H1 (cell line): Measurements from ENCODE around the gene CPSF4L. TPM values are rescaled to one million over a fixed set of nuclear protein-coding genes. Genes with fewer than 3 reads are reported as not detected.

Experiments used
- CTCF ChIA-PET: fragments of 300-600 bp; sonication (Branson Sonifier 250); formaldehyde crosslinking; loops from one replicate; lab custom pipeline; 2021; ENCODE audit not compliant: partially characterized antibody; lab: Charles Lee
- POLR2A ChIA-PET: fragments of 300-600 bp; sonication (Branson Sonifier 250); formaldehyde crosslinking; loops from one replicate; lab custom pipeline; 2021; ENCODE audit warnings: inconsistent platforms; ENCODE audit not compliant: partially characterized antibody; lab: Charles Lee
- DNase-seq, 2 experiments: peaks; one replicate each; pipeline versions ENCODE4 v3.0.0 to v3.0.0-alpha.2; 2010 to 2022; ENCODE audit warnings: low spot score in 2 of 2, low read depth in 1 of 2, mixed read lengths in 1 of 2
- FAIRE-seq: peaks from 2 replicates; lab custom pipeline; 2011; peaks lifted over from hg19 to GRCh38; lab: Jason Lieb, UNC
- H2AFZ ChIP-seq: 2 replicates; pipeline ENCODE4 v1.8.1; 2012; ENCODE audit warnings: low read length, inconsistent platforms
- H2AK5ac ChIP-seq: 2 replicates; pipeline ENCODE4 v1.6.1; 2013; ENCODE audit warnings: low read depth, low read length
- H2BK120ac ChIP-seq: replicated peaks from 2 replicates; pipeline ENCODE3; 2013; ENCODE audit warnings: low read depth, low read length, inconsistent platforms
- H2BK12ac ChIP-seq: 2 replicates; pipeline ENCODE4 v1.6.1; 2013; ENCODE audit warnings: low read depth, low read length
- H2BK15ac ChIP-seq: 2 replicates; pipeline ENCODE4 v1.6.1; 2013; ENCODE audit warnings: low read length
- H2BK20ac ChIP-seq: 2 replicates; pipeline ENCODE4 v1.6.1; 2013; ENCODE audit warnings: low read length
- H2BK5ac ChIP-seq: 2 replicates; pipeline ENCODE4 v1.6.1; 2013; ENCODE audit warnings: low read depth, low read length
- H3K14ac ChIP-seq: 2 replicates; pipeline ENCODE4 v1.6.1; 2013; ENCODE audit warnings: inconsistent platforms; ENCODE audit not compliant: insufficient read length
- H3K18ac ChIP-seq: 2 replicates; pipeline ENCODE4 v1.6.1; 2013; ENCODE audit warnings: low read length; ENCODE audit errors: extremely low read depth
- H3K23ac ChIP-seq: 2 replicates; pipeline ENCODE4 v1.6.1; 2013; ENCODE audit warnings: inconsistent platforms; ENCODE audit not compliant: insufficient read length
- H3K23me2 ChIP-seq: 2 replicates; pipeline ENCODE4 v1.6.1; 2013; ENCODE audit warnings: low read depth, low read length
- H3K27ac ChIP-seq: 2 replicates; pipeline ENCODE4 v1.6.1; 2011; ENCODE audit warnings: low read depth, low read length, inconsistent platforms
- H3K27me3 ChIP-seq, 4 experiments: replicated peaks in 1 of 4; 1 replicate in 1 of 4; 2 replicates in 3 of 4; pipeline versions ENCODE4 v1.6.1 to v1.8.1; 2011 to 2013; ENCODE audit warnings: low read length in 3 of 4, mild to moderate bottlenecking in 3 of 4, inconsistent platforms in 2 of 4, mixed read lengths in 2 of 4, moderate library complexity in 1 of 4; ENCODE audit not compliant: control insufficient read depth in 3 of 4, insufficient read depth in 3 of 4; ENCODE audit errors: extremely low read depth in 1 of 4
- H3K36me3 ChIP-seq, 4 experiments: 2 replicates each; pipeline versions ENCODE4 v1.6.1 to v1.8.1; 2011 to 2013; ENCODE audit warnings: mild to moderate bottlenecking in 4 of 4, low read length in 3 of 4, moderate library complexity in 2 of 4, control low read depth in 1 of 4, inconsistent platforms in 1 of 4; ENCODE audit not compliant: insufficient read depth in 4 of 4, control insufficient read depth in 2 of 4
- H3K4ac ChIP-seq: replicated peaks from 2 replicates; pipeline ENCODE3; 2013; ENCODE audit warnings: low read length, low read depth, mixed read lengths, inconsistent platforms; ENCODE audit not compliant: insufficient read length
- H3K4me1 ChIP-seq, 4 experiments: replicated peaks in 1 of 4; 1 replicate in 1 of 4; 2 replicates in 3 of 4; pipeline versions ENCODE4 v1.6.1 to v1.8.1; 2011 to 2013; ENCODE audit warnings: low read length in 3 of 4, inconsistent platforms in 2 of 4, mixed read lengths in 1 of 4; ENCODE audit not compliant: insufficient read depth in 4 of 4, control insufficient read depth in 3 of 4
- H3K4me2 ChIP-seq, 2 experiments: 2 replicates each; pipeline versions ENCODE4 v1.6.1 to v1.8.1; 2011 to 2013; ENCODE audit warnings: low read depth in 2 of 2, low read length in 2 of 2, control low read depth in 1 of 2, inconsistent platforms in 1 of 2, mild to moderate bottlenecking in 1 of 2; ENCODE audit not compliant: insufficient read depth in 1 of 2
- H3K4me3 ChIP-seq, 4 experiments: fragments of 200-600, 300-600 bp in 1 of 4; sonication (generic), shearing (Covaris generic), sonication (Bioruptor Twin) in 1 of 4; 2 replicates each; pipeline versions ENCODE4 v1.5.1 to v1.8.1; 2011 to 2016; ENCODE audit warnings: low read length in 4 of 4, low read depth in 3 of 4, control low read depth in 2 of 4, inconsistent platforms in 2 of 4, mild to moderate bottlenecking in 2 of 4, mixed read lengths in 1 of 4, moderate library complexity in 1 of 4; ENCODE audit not compliant: insufficient read depth in 2 of 4; ENCODE audit errors: extremely low read depth in 1 of 4
- H3K56ac ChIP-seq: replicated peaks from 2 replicates; pipeline ENCODE3; 2013; ENCODE audit warnings: low read depth, mild to moderate bottlenecking, mixed read lengths, low read length, inconsistent platforms; ENCODE audit not compliant: insufficient read length
- H3K79me1 ChIP-seq: 2 replicates; pipeline ENCODE4 v1.6.1; 2013; ENCODE audit warnings: low read depth, low read length, control low read depth
- H3K79me2 ChIP-seq, 2 experiments: 2 replicates each; pipeline versions ENCODE4 v1.6.1 to v1.8.1; 2012 to 2013; ENCODE audit warnings: low read length in 2 of 2, mild to moderate bottlenecking in 2 of 2, inconsistent platforms in 1 of 2; ENCODE audit not compliant: insufficient read depth in 2 of 2, control insufficient read depth in 1 of 2
- H3K9ac ChIP-seq, 4 experiments: replicated peaks in 1 of 4; 1 replicate in 1 of 4; 2 replicates in 3 of 4; pipeline versions ENCODE4 v1.6.1 to v1.8.1; 2011 to 2013; ENCODE audit warnings: low read depth in 3 of 4, low read length in 3 of 4, control low read depth in 2 of 4, mild to moderate bottlenecking in 2 of 4, moderate library complexity in 2 of 4, inconsistent platforms in 1 of 4; ENCODE audit errors: extremely low read depth in 1 of 4
- H3K9me3 ChIP-seq, 2 experiments: 2 replicates each; pipeline versions ENCODE4 v1.6.1 to v1.8.1; 2012 to 2013; ENCODE audit warnings: mild to moderate bottlenecking in 2 of 2, moderate library complexity in 2 of 2, control low read depth in 1 of 2, inconsistent platforms in 1 of 2, low read depth in 1 of 2, low read length in 1 of 2, mixed read lengths in 1 of 2; ENCODE audit not compliant: insufficient read depth in 2 of 2
- H4K20me1 ChIP-seq, 2 experiments: replicated peaks in 1 of 2; 2 replicates each; pipeline versions ENCODE3 to v1.8.1; 2011 to 2013; ENCODE audit warnings: inconsistent platforms in 2 of 2, low read length in 2 of 2, mild to moderate bottlenecking in 1 of 2; ENCODE audit not compliant: insufficient read depth in 2 of 2, control insufficient read depth in 1 of 2
- H4K5ac ChIP-seq: 2 replicates; pipeline ENCODE4 v1.6.1; 2013; ENCODE audit warnings: low read length, low read depth, mixed read lengths, inconsistent platforms; ENCODE audit not compliant: insufficient read length
- H4K8ac ChIP-seq: 2 replicates; pipeline ENCODE4 v1.8.0; 2013; ENCODE audit warnings: mild to moderate bottlenecking, moderate library complexity, low read length, inconsistent platforms; ENCODE audit not compliant: insufficient read depth; ENCODE audit errors: extremely low read depth
- H4K91ac ChIP-seq: replicated peaks from 2 replicates; pipeline ENCODE3; 2013; ENCODE audit warnings: low read length, mixed read lengths, inconsistent platforms; ENCODE audit not compliant: insufficient read length
- MAFK ChIP-seq: IDR thresholded peaks from 2 replicates; pipeline ENCODE4 v1.6.1; 2012; ENCODE audit warnings: low read depth, mild to moderate bottlenecking, improper control_type of control experiment, low read length
- NANOG ChIP-seq: IDR thresholded peaks from 2 replicates; pipeline ENCODE4 v1.6.1; 2011; ENCODE audit warnings: low read length, low read depth, mild to moderate bottlenecking, inconsistent platforms; ENCODE audit not compliant: insufficient read depth, poor library complexity, severe bottlenecking
- WGBS, 2 experiments: shearing (Covaris generic) in 1 of 2; methylation state at CpG; one replicate each; pipeline versions ENCODE4 v1.1.6 to v1.1.7; 2013 to 2015; ENCODE audit warnings: low lambda C conversion rate in 2 of 2, mixed read lengths in 2 of 2, inconsistent platforms in 1 of 2, low coverage in 1 of 2, missing lambda C conversion rate in 1 of 2; ENCODE audit not compliant: insufficient replicate concordance in 2 of 2, insufficient coverage in 1 of 2, insufficient read length in 1 of 2; ENCODE audit errors: extremely low coverage in 1 of 2, missing lambda C conversion rate in 1 of 2; 5-methylcytosine and 5-hydroxymethylcytosine counted together
- polyA plus RNA-seq, 7 experiments: library from polyadenylated mRNA; depleted of rRNA in 3 of 7; stranded (reverse) in 5 of 7; unstranded in 2 of 7; fragments of >200 nt in 5 of 7; fragments of 200-250 nt in 2 of 7; gene quantifications; 1 replicate in 5 of 7; 2 replicates in 1 of 7; 4 replicates in 1 of 7; pipeline versions ENCODE4 v1.2.1 to v1.2.3, GENCODE V29; 2011 to 2013; ENCODE audit warnings: missing spikeins in 2 of 7, mixed read lengths in 2 of 7
- total RNA-seq: library from RNA; stranded (reverse); fragmentation: NEBNext Ultra II Directional; extraction: Animal tissue kit (Norgen Biotek cat#: 25700); gene quantifications from 2 replicates; pipeline ENCODE4 v1.2.1, GENCODE V29; 2021

CPSF4L gene
- total and polyA plus RNA-seq, 2 of the 8 experiments (the other 6 are each of a cell fraction or from before 2014, with no cell fraction given): not detected

DNA sequence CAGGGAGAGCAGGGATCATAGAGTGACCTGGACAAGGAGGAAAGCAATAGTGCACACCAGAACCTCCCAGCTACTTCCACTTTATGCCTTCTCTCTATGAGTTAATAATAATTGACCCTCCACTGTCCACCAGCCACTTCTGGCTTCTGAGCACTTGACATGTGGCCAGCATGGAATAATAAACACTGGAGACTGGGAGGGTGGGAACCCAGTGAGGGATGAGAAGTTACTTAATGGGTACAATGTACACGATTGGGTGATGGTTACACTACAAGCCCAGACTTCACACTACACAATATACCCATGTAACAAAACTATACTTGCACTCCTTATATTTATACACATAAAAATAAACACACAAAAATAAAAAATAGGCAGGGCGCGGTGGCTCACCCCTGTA lies 38.7 kb upstream of the CPSF4L start:
- Histone ChIP-seq H3K9me3 (no peaks in the 10 kb centered on the region), H3K23ac (no peak overlapping the region), H2BK20ac (no peak overlapping the region), H4K20me1 (no peaks in the 10 kb centered on the region), H3K56ac (no peak overlapping the region), H3K79me2 (peaks cover 0 to 20% of the 10 kb centered on the region in 2 experiments; a peak in 1 of 4 replicates), H3K36me3 (no peaks in the 10 kb centered on the region), H3K18ac (no peak overlapping the region), H2BK12ac (no peak overlapping the region), H3K79me1 (no peaks in the 10 kb centered on the region; the same call in 1 of the 2 replicates), H4K8ac (no peak overlapping the region), H4K5ac (no peak overlapping the region), H3K23me2 (no peaks in the 10 kb centered on the region), H2AFZ (no peak overlapping the region), H3K4me2 (no peak overlapping the region), H2BK5ac (no peak overlapping the region), H3K4ac (no peak overlapping the region), H3K4me1 (peaks cover 5 to 9% (median 8%) of the 10 kb centered on the region in 4 experiments), H3K4me3 (no peak overlapping the region), H2BK15ac (no peak overlapping the region), H4K91ac (no peak overlapping the region), H3K9ac (no peak overlapping the region), H3K27me3 (no peaks in the 10 kb centered on the region), H3K27ac (no peak overlapping the region), H3K14ac (no peak overlapping the region), H2AK5ac (no peak overlapping the region), H2BK120ac (no peak overlapping the region)
- FAIRE-seq (no peak), DNase-seq (no peak)
- CTCF ChIA-PET: interaction anchor here (0.9 to 6.1 kb wide), 6 partner anchors 9 to 69 kb away, joined by 3 to 39 read pairs (median 4); partner anchors contain the start of genes CDC42EP4 and CPSF4L
- POLR2A ChIA-PET: no interaction called here
- WGBS, 2 experiments: 95% methylated on average over 3 of the region's 3 CpGs; no CpG with 5 or more reads in 1 of the 2 experiments
- TF ChIP-seq MAFK: no peak
- no peak for TF ChIP-seq NANOG
